ENCODE measurements around the gene IFITM10. TPM values are rescaled to one million over a fixed set of nuclear protein-coding genes. Genes with fewer than 3 reads are reported as not detected.

The IFITM10 gene
- total RNA-seq, 1 experiment from 2014 or later, result 0.59 TPM

GRCh38 chr11:1781593-1781975, 31.2 kb upstream of the IFITM10 start:
- Histone ChIP-seq H2BK20ac (ENCODE audit: low read depth, low read length, poor library complexity, severe bottlenecking) (no peak overlapping the region), H3K79me1 (ENCODE audit: insufficient read depth, low read depth, low read length, poor library complexity, severe bottlenecking) (no peaks in the 10 kb centered on the region), H4K8ac (replicated peaks; ENCODE audit: insufficient read length, low read depth, low read length) (no peak overlapping the region), H3K14ac (ENCODE audit: insufficient read depth, low read length) (no peak overlapping the region), H3K4me2 (ENCODE audit: insufficient read depth, insufficient read length, low read length) (no peak overlapping the region), H3K4me1 (ENCODE audit: insufficient read depth, low read length) (no peaks in the 10 kb centered on the region), H3K56ac (ENCODE audit: insufficient read length, low read depth, low read length) (no peak overlapping the region), H3K27me3 (ENCODE audit: insufficient read depth, low read length) (no peaks in the 10 kb centered on the region), H2BK15ac (ENCODE audit: low read depth, low read length) (no peak overlapping the region), H3K23ac (ENCODE audit: insufficient read length, low read depth, low read length) (no peak overlapping the region), H2BK12ac (ENCODE audit: insufficient read length, low read depth, low read length) (no peak overlapping the region), H3K9ac (ENCODE audit: extremely low read depth, insufficient read length, low read length) (no peak overlapping the region), H2BK120ac (ENCODE audit: low read depth, low read length, poor library complexity, severe bottlenecking) (no peak overlapping the region), H3T11ph (ENCODE audit: low read length) (no peak overlapping the region), H3K23me2 (ENCODE audit: insufficient read length, low read depth, low read length, poor library complexity, severe bottlenecking) (no peaks in the 10 kb centered on the region), H4K91ac (ENCODE audit: insufficient read length, low read depth, low read length) (no peak overlapping the region), H2BK5ac (ENCODE audit: insufficient read length, low read length) (no peak overlapping the region), H3K79me2 (ENCODE audit: insufficient read depth, low read length) (no peaks in the 10 kb centered on the region), H2AFZ (ENCODE audit: low read length) (no peak overlapping the region), H3K9me3 (ENCODE audit: control insufficient read depth, low read depth, low read length) (no peaks in the 10 kb centered on the region), H3K18ac (ENCODE audit: insufficient read length, low read depth, low read length) (no peak overlapping the region), H4K20me1 (ENCODE audit: control insufficient read depth, insufficient read depth, insufficient read length) (no peaks in the 10 kb centered on the region), H3K4ac (ENCODE audit: low read depth, low read length) (no peak overlapping the region), H3K27ac (ENCODE audit: insufficient read length, low read depth, low read length) (no peak overlapping the region), H4K5ac (ENCODE audit: insufficient read length, low read depth, low read length) (no peak overlapping the region), H2AK5ac (ENCODE audit: insufficient read length, low read length) (no peak overlapping the region)
- Mint-ChIP-seq H3K4me1 (peaks cover 20 to 34% of the 10 kb centered on the region in 2 experiments), H3K9me3 (peaks cover 3 to 11% of the 10 kb centered on the region in 2 experiments; a peak in 3 of 5 replicates), H3K27ac (no peak overlapping the region), H3K36me3 (ENCODE audit: insufficient read depth in 1 of 3, low read depth in 3 of 3) (peaks cover 0 to 4% (median 0%) of the 10 kb centered on the region in 3 experiments; a peak in 2 of 7 replicates), H3K27me3 (ENCODE audit: low read depth) (peaks cover 43% of the 10 kb centered on the region), H3K4me3 (no peak overlapping the region)
- WGBS (ENCODE audit: extremely low coverage, insufficient read length, low lambda C conversion rate), result no CpG with 5 or more reads among the region's 9 CpGs
- TF ChIP-seq CTCF (conservative IDR thresholded peaks at IDR 0.05), result no peak
- DNase-seq, result no peak

All from H9 (cell line).